Measurements from ENCODE around the gene SEMA4D.
"Not testable (repeated sequence)": the region's sequence is repeated elsewhere in the genome, so short reads cannot be mapped to it uniquely, and the experiment has no call there.

The SEMA4D gene

GRCh38 chr9:89374176-89374575, 123.7 kb downstream of the SEMA4D start:
- H3K36me3 ChIP-seq (ENCODE audit: insufficient read depth) = no peaks in the 10 kb centered on the region; the same call in 1 of the 2 replicates
- peaks cover 10% of the 10 kb centered on the region for H3K4me1 ChIP-seq (ENCODE audit: low read depth, poor library complexity, severe bottlenecking)
- H3K79me2 ChIP-seq (ENCODE audit: insufficient read depth, low read depth) = no peaks in the 10 kb centered on the region; the same call in 1 of the 2 replicates
- H3K4me3 ChIP-seq (IDR thresholded peaks at IDR 0.05; ENCODE audit: insufficient read depth, low read depth, low read length) = no peak overlapping the region
- TF ChIP-seq CTCF (conservative IDR thresholded peaks at IDR 0.05; ENCODE audit: low read depth, low read length) = no peak
- no peaks in the 10 kb centered on the region for H3K27me3 ChIP-seq (ENCODE audit: insufficient read depth, low read depth)
- H4K20me1 ChIP-seq (ENCODE audit: insufficient read depth) = no peaks in the 10 kb centered on the region
- no peak overlapping the region for H3K27ac ChIP-seq
- no peak overlapping the region for H3K9ac ChIP-seq
- no peak overlapping the region for H3K4me2 ChIP-seq
- no peak overlapping the region for H2AFZ ChIP-seq (ENCODE audit: low read depth)

GRCh38 chr9:89372979-89373378, 124.9 kb downstream of the SEMA4D start:
- no peak overlapping the region for H3K9ac ChIP-seq
- H3K27me3 ChIP-seq (ENCODE audit: insufficient read depth, low read depth) = no peaks in the 10 kb centered on the region
- H2AFZ ChIP-seq (ENCODE audit: low read depth) = no peak overlapping the region
- H4K20me1 ChIP-seq (ENCODE audit: insufficient read depth) = no peaks in the 10 kb centered on the region
- no peak overlapping the region for H3K4me3 ChIP-seq (IDR thresholded peaks at IDR 0.05; ENCODE audit: insufficient read depth, low read depth, low read length)
- no peak overlapping the region for H3K4me2 ChIP-seq
- no peak for TF ChIP-seq CTCF (conservative IDR thresholded peaks at IDR 0.05; ENCODE audit: low read depth, low read length)
- peaks cover 10% of the 10 kb centered on the region for H3K4me1 ChIP-seq (ENCODE audit: low read depth, poor library complexity, severe bottlenecking)
- no peaks in the 10 kb centered on the region; the same call in 1 of the 2 replicates for H3K79me2 ChIP-seq (ENCODE audit: insufficient read depth, low read depth)
- no peaks in the 10 kb centered on the region for H3K36me3 ChIP-seq (ENCODE audit: insufficient read depth)
- no peak overlapping the region for H3K27ac ChIP-seq

- TF ChIP-seq CTCF (conservative IDR thresholded peaks at IDR 0.05; ENCODE audit: low read depth, low read length) = no peak
- Histone ChIP-seq H2AFZ (ENCODE audit: low read depth) (no peak overlapping the region), H3K9ac (no peak overlapping the region), H3K27ac (no peak overlapping the region), H3K4me2 (no peak overlapping the region), H3K4me3 (IDR thresholded peaks at IDR 0.05; ENCODE audit: insufficient read depth, low read depth, low read length) (no peak overlapping the region), H3K27me3 (ENCODE audit: insufficient read depth, low read depth) (no peaks in the 10 kb centered on the region), H3K79me2 (ENCODE audit: insufficient read depth, low read depth) (no peaks in the 10 kb centered on the region; the same call in 1 of the 2 replicates), H4K20me1 (ENCODE audit: insufficient read depth) (no peaks in the 10 kb centered on the region), H3K4me1 (ENCODE audit: low read depth, poor library complexity, severe bottlenecking) (peaks cover 10% of the 10 kb centered on the region), H3K36me3 (ENCODE audit: insufficient read depth) (no peaks in the 10 kb centered on the region)
These were observed 125.6 kb downstream of the SEMA4D start for GRCh38 chr9:89372230-89372816.

GRCh38 chr9:89371791-89372190, 126.1 kb downstream of the SEMA4D start:
- not testable (repeated sequence) for H2AFZ ChIP-seq (ENCODE audit: low read depth); H3K4me3 ChIP-seq (IDR thresholded peaks at IDR 0.05; ENCODE audit: insufficient read depth, low read depth, low read length); H3K9ac ChIP-seq; H3K27ac ChIP-seq; H3K27me3 ChIP-seq (ENCODE audit: insufficient read depth, low read depth); H3K36me3 ChIP-seq (ENCODE audit: insufficient read depth); H4K20me1 ChIP-seq (ENCODE audit: insufficient read depth); H3K4me2 ChIP-seq; H3K79me2 ChIP-seq (ENCODE audit: insufficient read depth, low read depth)
- peaks cover 10% of the 10 kb centered on the region for H3K4me1 ChIP-seq (ENCODE audit: low read depth, poor library complexity, severe bottlenecking)

GRCh38 chr9:89370593-89370992, 127.3 kb downstream of the SEMA4D start:
- Histone ChIP-seq H3K4me2 (no peak overlapping the region), H2AFZ (ENCODE audit: low read depth) (no peak overlapping the region), H3K27ac (no peak overlapping the region), H3K9ac (no peak overlapping the region), H3K4me3 (IDR thresholded peaks at IDR 0.05; ENCODE audit: insufficient read depth, low read depth, low read length) (no peak overlapping the region), H3K4me1 (ENCODE audit: low read depth, poor library complexity, severe bottlenecking) (peaks cover 1% of the 10 kb centered on the region), H3K36me3 (ENCODE audit: insufficient read depth) (no peaks in the 10 kb centered on the region), H3K27me3 (ENCODE audit: insufficient read depth, low read depth) (no peaks in the 10 kb centered on the region), H4K20me1 (ENCODE audit: insufficient read depth) (no peaks in the 10 kb centered on the region), H3K79me2 (ENCODE audit: insufficient read depth, low read depth) (no peaks in the 10 kb centered on the region)
- TF ChIP-seq CTCF (conservative IDR thresholded peaks at IDR 0.05; ENCODE audit: low read depth, low read length) = no peak

Data from KMS-11 (cell line).